ENCODE results near the gene SAMD7.

Gene SAMD7

GRCh38 chr3:169907944-169908343 lies 3.4 kb upstream of the SAMD7 start:
- no peak overlapping the region for H3K4me3 ChIP-seq (ENCODE audit: low read depth, low read length)
- no peak for DNase-seq (ENCODE audit: low read depth)
- TF ChIP-seq CTCF (IDR thresholded peaks at IDR 0.05; ENCODE audit: low read depth, low read length, missing control alignments) = no peak

GRCh38 chr3:169913323-169913722 lies 2.0 kb downstream of the SAMD7 start:
- TF ChIP-seq CTCF (IDR thresholded peaks at IDR 0.05; ENCODE audit: low read depth, low read length, missing control alignments) = no peak
- no peak for DNase-seq (ENCODE audit: low read depth)

GRCh38 chr3:169914321-169914720 lies 2.9 kb downstream of the SAMD7 start:
- no peak overlapping the region for H3K4me3 ChIP-seq (ENCODE audit: low read depth, low read length)
- no peak for TF ChIP-seq CTCF (IDR thresholded peaks at IDR 0.05; ENCODE audit: low read depth, low read length, missing control alignments)
- no peak for DNase-seq (ENCODE audit: low read depth)

More at GRCh38 chr3:169913323-169913722, 2.0 kb downstream of the SAMD7 start:
- no peak overlapping the region for H3K4me3 ChIP-seq (ENCODE audit: low read depth, low read length)

- no peak overlapping the region for H3K4me3 ChIP-seq (ENCODE audit: low read depth, low read length)
- TF ChIP-seq CTCF (IDR thresholded peaks at IDR 0.05; ENCODE audit: low read depth, low read length, missing control alignments) = no peak
- DNase-seq (ENCODE audit: low read depth) = no peak
Observed at GRCh38 chr3:169923189-169923588, 11.8 kb downstream of the SAMD7 start.

GRCh38 chr3:169923831-169924230 lies 12.5 kb downstream of the SAMD7 start:
- no peak for DNase-seq (ENCODE audit: low read depth)
- TF ChIP-seq CTCF (IDR thresholded peaks at IDR 0.05; ENCODE audit: low read depth, low read length, missing control alignments) = no peak
- no peak overlapping the region for H3K4me3 ChIP-seq (ENCODE audit: low read depth, low read length)

- peak; percentile 41 for TF ChIP-seq CTCF (IDR thresholded peaks at IDR 0.05; ENCODE audit: low read depth, low read length, missing control alignments)
- no peak overlapping the region for H3K4me3 ChIP-seq (ENCODE audit: low read depth, low read length)
- DNase-seq (ENCODE audit: low read depth) = no peak
Observed at GRCh38 chr3:169929830-169930519, 18.6 kb downstream of the SAMD7 start.

- H3K4me3 ChIP-seq (ENCODE audit: low read depth, low read length) = no peak overlapping the region
- DNase-seq (ENCODE audit: low read depth) = no peak
- no peak for TF ChIP-seq CTCF (IDR thresholded peaks at IDR 0.05; ENCODE audit: low read depth, low read length, missing control alignments)
Observed at GRCh38 chr3:169930843-169931242, 19.5 kb downstream of the SAMD7 start.
